Liver (tissue), 9 donors: ENCODE results near the gene LHFPL3. TPM values are rescaled to one million over a fixed set of nuclear protein-coding genes. Genes with fewer than 3 reads are reported as not detected.

ENCODE experiments used
- DNase-seq: peaks from one replicate; pipeline ENCODE4 v3.0.0-alpha.2; 2017; ENCODE audit warnings: low spot score
- H3K27ac ChIP-seq, 2 donors: one replicate each; pipeline ENCODE4 v1.7.0; 2013; ENCODE audit warnings: inconsistent platforms in 2 of 2, low read length in 2 of 2, control low read depth in 1 of 2, low read depth in 1 of 2, mild to moderate bottlenecking in 1 of 2
- H3K27me3 ChIP-seq, 4 donors: one replicate each; pipeline versions ENCODE4 v1.6.1 to v1.7.0; 2013; ENCODE audit warnings: low read length in 3 of 4, inconsistent platforms in 1 of 4, mild to moderate bottlenecking in 1 of 4, moderate library complexity in 1 of 4; ENCODE audit not compliant: control insufficient read depth in 4 of 4, insufficient read depth in 4 of 4
- H3K36me3 ChIP-seq, 4 donors: one replicate each; pipeline versions ENCODE4 v1.6.1 to v1.7.0; 2013; ENCODE audit warnings: low read length in 3 of 4, mild to moderate bottlenecking in 3 of 4, low read depth in 1 of 4, moderate library complexity in 1 of 4; ENCODE audit not compliant: control insufficient read depth in 4 of 4, insufficient read depth in 3 of 4
- H3K4me1 ChIP-seq, 4 donors: one replicate each; pipeline versions ENCODE4 v1.6.1 to v1.7.0; 2013; ENCODE audit warnings: low read length in 3 of 4, mild to moderate bottlenecking in 3 of 4, moderate library complexity in 1 of 4; ENCODE audit not compliant: control insufficient read depth in 4 of 4, insufficient read depth in 4 of 4
- H3K4me3 ChIP-seq, 3 donors: one replicate each; pipeline versions ENCODE4 v1.6.1 to v1.7.0; 2013; ENCODE audit warnings: low read length in 3 of 3, control low read depth in 1 of 3, low read depth in 1 of 3, mild to moderate bottlenecking in 1 of 3
- H3K9ac ChIP-seq, 2 donors: one replicate each; pipeline ENCODE4 v1.7.0; 2013; ENCODE audit warnings: low read length in 2 of 2, mild to moderate bottlenecking in 2 of 2, moderate library complexity in 2 of 2, control low read depth in 1 of 2, low read depth in 1 of 2
- H3K9me3 ChIP-seq, 4 donors: one replicate each; pipeline versions ENCODE4 v1.6.1 to v1.7.0; 2013; ENCODE audit warnings: low read length in 3 of 4; ENCODE audit not compliant: control insufficient read depth in 4 of 4
- CTCF ChIP-seq: fragments of 150-350 bp; IDR thresholded peaks from 2 replicates; pipeline ENCODE4 v1.5.1; 2017; ENCODE audit warnings: improper control_type of control experiment, low read depth, low read length; ENCODE audit not compliant: missing input control
- FOXA1 ChIP-seq: IDR thresholded peaks from 2 replicates; pipeline ENCODE4 v1.6.1; 2016; ENCODE audit warnings: antibody characterized with exemption
- FOXA2 ChIP-seq: IDR thresholded peaks from 2 replicates; pipeline ENCODE4 v1.6.1; 2016; ENCODE audit warnings: antibody characterized with exemption
- GABPA ChIP-seq, 2 donors: IDR thresholded peaks in 1 of 2; conservative IDR thresholded peaks in 1 of 2; 2 replicates each; pipeline ENCODE4 v1.6.1; 2016; ENCODE audit warnings: antibody characterized with exemption in 2 of 2, mild to moderate bottlenecking in 1 of 2, moderate library complexity in 1 of 2
- HNF4A ChIP-seq, 2 donors: conservative IDR thresholded peaks; 2 replicates each; pipeline ENCODE4 v1.6.1; 2016; ENCODE audit warnings: antibody characterized with exemption in 2 of 2, mild to moderate bottlenecking in 2 of 2
- HNF4G ChIP-seq: IDR thresholded peaks from 2 replicates; pipeline ENCODE4 v1.6.1; 2016; ENCODE audit warnings: antibody characterized with exemption
- JUND ChIP-seq, 2 donors: IDR thresholded peaks; 2 replicates each; pipeline ENCODE4 v1.6.1; 2016; ENCODE audit warnings: antibody characterized with exemption in 2 of 2
- MAX ChIP-seq: IDR thresholded peaks from 2 replicates; pipeline ENCODE4 v1.6.1; 2016; ENCODE audit warnings: antibody characterized with exemption
- NR2F2 ChIP-seq: IDR thresholded peaks from 2 replicates; pipeline ENCODE4 v1.6.1; 2016; ENCODE audit warnings: antibody characterized with exemption
- RAD21 ChIP-seq, 2 donors: IDR thresholded peaks; 2 replicates each; pipeline ENCODE4 v1.6.1; 2016; ENCODE audit warnings: antibody characterized with exemption in 2 of 2, mild to moderate bottlenecking in 2 of 2
- REST ChIP-seq: IDR thresholded peaks from 2 replicates; pipeline ENCODE4 v1.6.1; 2016; ENCODE audit warnings: antibody characterized with exemption, mild to moderate bottlenecking
- RXRA ChIP-seq, 2 donors: IDR thresholded peaks; 2 replicates each; pipeline ENCODE4 v1.6.1; 2017 to 2018; ENCODE audit warnings: antibody characterized with exemption in 2 of 2, mild to moderate bottlenecking in 1 of 2
- SP1 ChIP-seq: IDR thresholded peaks from 2 replicates; pipeline ENCODE4 v1.6.1; 2018; ENCODE audit warnings: antibody characterized with exemption, mild to moderate bottlenecking
- TAF1 ChIP-seq: conservative IDR thresholded peaks from 2 replicates; pipeline ENCODE4 v1.6.1; 2016; ENCODE audit warnings: antibody characterized with exemption, mild to moderate bottlenecking
- YY1 ChIP-seq: IDR thresholded peaks from 2 replicates; pipeline ENCODE4 v1.6.1; 2016; ENCODE audit warnings: antibody characterized with exemption, mild to moderate bottlenecking
- ZBTB33 ChIP-seq: IDR thresholded peaks from 2 replicates; pipeline ENCODE4 v1.6.1; 2016; ENCODE audit warnings: antibody characterized with exemption
- WGBS: extraction: QIAGEN DNeasy Blood & Tissue Kit; methylation state at CpG from one replicate; pipeline ENCODE4 v1.1.7; 2013; 5-methylcytosine and 5-hydroxymethylcytosine counted together
- polyA plus RNA-seq, 2 donors: library from polyadenylated mRNA; stranded (reverse) in 1 of 2; unstranded in 1 of 2; fragments of 200-250 nt in 1 of 2; fragments of >200 nt in 1 of 2; fragmentation: Nextera tagmentation in 1 of 2; extraction: Ambion mirVana in 1 of 2; gene quantifications; one replicate each; pipeline versions ENCODE4 v1.2.1 to v1.2.3, GENCODE V29; 2013 to 2015
- total RNA-seq, 2 donors: library from RNA; depleted of rRNA; stranded (reverse); fragments of >200 nt; gene quantifications; one replicate each; pipeline ENCODE4 v1.2.3, GENCODE V29; 2014
- TF ChIP-seq, protein P1 (sequence below): IDR thresholded peaks from 2 replicates; pipeline ENCODE4 v1.6.1; 2016; ENCODE audit warnings: antibody characterized with exemption
- donor health status: healthy.
- donor health status: healthy.
- donor health status: healthy.
- donor health status: healthy.
- donor health status: healthy.

LHFPL3 gene
- total and polyA plus RNA-seq, 4 donors: not detected

DNA sequence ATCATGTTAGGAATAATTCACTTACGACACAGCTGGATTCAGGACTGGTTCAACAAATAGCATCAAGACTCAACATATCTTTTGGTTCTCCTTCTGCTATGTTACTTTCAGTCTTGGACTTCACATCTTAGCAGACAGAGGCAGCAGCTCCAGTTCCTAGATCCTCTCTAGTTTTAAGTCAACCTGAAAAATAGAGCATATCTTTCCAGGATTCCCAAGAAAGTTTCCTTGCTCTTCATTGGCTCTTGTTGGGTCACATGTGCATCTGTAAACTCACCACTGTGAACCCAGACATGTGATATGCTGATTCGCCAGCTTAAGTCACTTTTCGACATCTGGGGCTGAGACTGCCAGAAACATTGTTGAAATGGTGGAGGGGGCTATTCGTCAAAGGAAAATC lies 475.5 kb downstream of the LHFPL3 start:
- H3K27ac ChIP-seq: no peak overlapping the region
- H3K4me1 ChIP-seq: no peaks in the 10 kb centered on the region
- no peak overlapping the region for H3K9ac ChIP-seq
- no peaks in the 10 kb centered on the region for H3K36me3 ChIP-seq
- H3K9me3 ChIP-seq: peaks cover 0 to 3% (median 0%) of the 10 kb centered on the region in 4 donors
- 72% methylated on average over 4 of the region's 4 CpGs for WGBS
- no peak for TF ChIP-seq MAX
- TF ChIP-seq REST: no peak
- no peak for TF ChIP-seq YY1
- TF ChIP-seq NR2F2: no peak
- no peak for TF ChIP-seq FOXA2
- H3K27me3 ChIP-seq: no peaks in the 10 kb centered on the region
- no peak overlapping the region for H3K4me3 ChIP-seq
- DNase-seq: no peak

DNA sequence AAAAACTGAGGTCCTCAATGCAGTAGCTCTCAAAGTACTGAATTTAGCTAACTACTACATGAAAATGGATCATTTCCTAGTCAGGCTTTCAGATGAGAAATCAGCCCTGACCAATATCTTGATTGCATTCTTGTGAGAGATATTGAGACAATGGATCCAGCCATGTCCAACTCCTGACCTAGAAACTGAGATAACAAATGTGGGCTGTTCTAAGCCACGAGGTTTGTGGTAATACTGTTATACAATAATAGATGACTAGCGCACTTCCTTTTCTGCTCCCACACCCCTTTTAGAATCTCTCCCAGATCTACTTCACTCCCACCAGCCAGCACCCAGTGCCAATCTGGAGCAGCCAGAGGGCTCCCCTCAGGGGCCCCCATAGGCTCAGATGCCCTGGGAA lies 476.3 kb downstream of the LHFPL3 start:
- TF ChIP-seq TAF1 (no peak), GABPA (IDR thresholded peaks at IDR 0.05 in 1 of 2, conservative IDR thresholded peaks at IDR 0.05 in 1 of 2) (no peak), JUND (IDR thresholded peaks at IDR 0.05) (no peak), RAD21 (IDR thresholded peaks at IDR 0.05) (no peak), FOXA1 (no peak), RXRA (IDR thresholded peaks at IDR 0.05) (no peak), NR2F2 (no peak), SP1 (no peak), FOXA2 (no peak), CTCF (no peak), HNF4G (no peak), ZBTB33 (no peak), YY1 (no peak), MAX (no peak), REST (no peak), HNF4A (conservative IDR thresholded peaks at IDR 0.05) (no peak)
- TF ChIP-seq, protein P1, sequence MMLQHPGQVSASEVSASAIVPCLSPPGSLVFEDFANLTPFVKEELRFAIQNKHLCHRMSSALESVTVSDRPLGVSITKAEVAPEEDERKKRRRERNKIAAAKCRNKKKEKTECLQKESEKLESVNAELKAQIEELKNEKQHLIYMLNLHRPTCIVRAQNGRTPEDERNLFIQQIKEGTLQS: no peak
- Histone ChIP-seq H3K9me3 (peaks cover 0 to 3% (median 0%) of the 10 kb centered on the region in 4 donors), H3K4me1 (no peaks in the 10 kb centered on the region), H3K9ac (no peak overlapping the region), H3K4me3 (no peak overlapping the region), H3K36me3 (no peaks in the 10 kb centered on the region), H3K27me3 (no peaks in the 10 kb centered on the region), H3K27ac (no peak overlapping the region)
- DNase-seq: no peak
- 67% methylated on average over 2 of the region's 2 CpGs for WGBS
